Peyer's patch (tissue), 4 donors: ENCODE measurements around the gene GCC2.

ENCODE experiments used
- CTCF ChIP-seq, 6 experiments: fragments of 450-650 bp in 4 of 6; fragments of 200-600 bp in 2 of 6; sonication (generic) in 1 of 6; IDR thresholded peaks; one replicate each; pipeline ENCODE4 v1.5.1; 2017 to 2019; ENCODE audit warnings: antibody characterized with exemption in 6 of 6, mild to moderate bottlenecking in 3 of 6, moderate library complexity in 1 of 6
- POLR2A ChIP-seq, 2 donors: fragments of 450-650 bp; IDR thresholded peaks; one replicate each; pipeline ENCODE4 v1.5.1; 2017; ENCODE audit warnings: antibody characterized with exemption in 2 of 2, mild to moderate bottlenecking in 2 of 2, moderate library complexity in 2 of 2

DNA sequence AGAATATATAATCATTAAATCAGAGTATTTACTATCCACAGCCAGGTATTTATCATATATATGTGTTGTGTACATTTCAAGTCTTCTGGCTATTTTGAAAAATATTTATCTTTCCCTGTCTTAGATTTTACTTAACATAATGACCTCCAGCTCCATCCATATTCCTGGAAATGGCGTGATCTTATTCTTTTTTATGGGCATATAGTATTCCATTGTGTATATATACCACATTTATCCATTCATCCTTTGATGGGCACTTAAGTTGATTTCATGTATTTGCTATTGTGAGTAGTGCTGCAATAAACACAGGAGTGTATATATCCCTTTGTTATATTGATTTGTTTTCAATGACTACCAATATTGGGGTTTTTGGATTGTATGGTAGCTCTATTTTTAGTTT, 6.6 kb downstream of the GCC2 start:
- TF ChIP-seq CTCF (IDR thresholded peaks at IDR 0.05) (no peak), POLR2A (IDR thresholded peaks at IDR 0.05) (no peak)
